ENCODE measurements around the gene SNX21. TPM values are rescaled to one million over a fixed set of nuclear protein-coding genes. Genes with fewer than 3 reads are reported as not detected.

SNX21 gene
- total and polyA plus RNA-seq, 12 donors: 15.4 to 27.0 (median 18.5) TPM

- WGBS, 2 donors: 82% methylated on average over 9 of the region's 9 CpGs
- peak overlapping the region in 9 of 10 donors; percentile 69 to 88 (median 76) for H3K4me3 ChIP-seq
- peak overlapping the region in 8 of 10 donors; percentile 82 to 97 (median 92) for H3K27ac ChIP-seq
- H3K36me3 ChIP-seq: peaks cover 0 to 67% (median 41%) of the 10 kb centered on the region in 9 donors
- peak in 2 of 9 donors; percentile 7 to 18 for TF ChIP-seq CTCF (IDR thresholded peaks at IDR 0.05)
- no peak for DNase-seq
- ATAC-seq: no peak
- no peaks in the 10 kb centered on the region for H3K27me3 ChIP-seq
- intact Hi-C loops (cut with DNase I): loop anchor here in 2 of 10 donors (2.0 to 10.0 kb wide), 3 partner anchors 41 to 75 kb away; no protein-coding TSS in a partner anchor
- peaks cover 10 to 47% (median 30%) of the 10 kb centered on the region in 9 donors for H3K4me1 ChIP-seq
- H3K9me3 ChIP-seq: no peaks in the 10 kb centered on the region
Measured at GRCh38 chr20:45892049-45892825, 58.6 kb downstream of the SNX21 start.

Other genes with a start within 250 kb of the SNX21 start
- gene WFDC10A, start 204.1 kb upstream of the SNX21 start, total RNA-seq: not detected
- gene WFDC10A, start 204.1 kb upstream of the SNX21 start, polyA plus RNA-seq: not detected
- not detected for gene WFDC9, start 202.5 kb upstream of the SNX21 start, total RNA-seq
- not detected for gene WFDC9, start 202.5 kb upstream of the SNX21 start, polyA plus RNA-seq
- not detected for gene WFDC11, start 163.6 kb upstream of the SNX21 start, total RNA-seq
- not detected for gene WFDC11, start 163.6 kb upstream of the SNX21 start, polyA plus RNA-seq
- gene WFDC13, start 131.8 kb upstream of the SNX21 start, total RNA-seq: not detected
- gene WFDC13, start 131.8 kb upstream of the SNX21 start, polyA plus RNA-seq: not detected
- not detected for gene WFDC10B, start 128.8 kb upstream of the SNX21 start, total RNA-seq
- not detected for gene WFDC10B, start 128.8 kb upstream of the SNX21 start, polyA plus RNA-seq
- not detected for gene SPINT4, start 111.5 kb upstream of the SNX21 start, total RNA-seq
- not detected for gene SPINT4, start 111.5 kb upstream of the SNX21 start, polyA plus RNA-seq
- 1 to 10 TPM in 3 of 10 donors, under 1 TPM in 3, not detected in 4; 0.49 to 2.3 (median 0.99) TPM for gene WFDC3, start 41.9 kb upstream of the SNX21 start, total RNA-seq
- gene WFDC3, start 41.9 kb upstream of the SNX21 start, polyA plus RNA-seq: under 1 TPM; 0.44 to 0.75 TPM
- 10 to 100 TPM; 13.8 to 32.2 (median 23.3) TPM for gene DNTTIP1, start 41.8 kb upstream of the SNX21 start, total RNA-seq
- gene DNTTIP1, start 41.8 kb upstream of the SNX21 start, polyA plus RNA-seq: 10 to 100 TPM; 18.4 to 33.5 TPM
- gene UBE2C, start 21.2 kb upstream of the SNX21 start, total RNA-seq: 1 to 10 TPM in 6 of 10 donors, under 1 TPM in 2, not detected in 2; 0.40 to 8.6 (median 1.3) TPM
- under 1 TPM; 0.37 to 0.54 TPM for gene UBE2C, start 21.2 kb upstream of the SNX21 start, polyA plus RNA-seq
- gene TNNC2, start 6.5 kb upstream of the SNX21 start, total RNA-seq: under 1 TPM in 1 of 10 donors, not detected in 9; 0.44 TPM
- gene TNNC2, start 6.5 kb upstream of the SNX21 start, polyA plus RNA-seq: under 1 TPM; 0.59 to 0.88 TPM
- 10 to 100 TPM; 21.3 to 34.1 (median 27.4) TPM for gene ACOT8, start 23.6 kb downstream of the SNX21 start, total RNA-seq
- 10 to 100 TPM; 39.9 to 46.6 TPM for gene ACOT8, start 23.6 kb downstream of the SNX21 start, polyA plus RNA-seq
- 1 to 10 TPM; 1.4 to 2.5 (median 2.0) TPM for gene ZSWIM3, start 23.8 kb downstream of the SNX21 start, total RNA-seq
- gene ZSWIM3, start 23.8 kb downstream of the SNX21 start, polyA plus RNA-seq: 1 to 10 TPM; 1.5 to 1.6 TPM
- gene ZSWIM1, start 47.4 kb downstream of the SNX21 start, total RNA-seq: 10 to 100 TPM in 6 of 10 donors, 1 to 10 TPM in 4; 9.2 to 12.0 (median 10.4) TPM
- gene ZSWIM1, start 47.4 kb downstream of the SNX21 start, polyA plus RNA-seq: 1 to 10 TPM; 3.8 to 4.9 TPM
- 1 to 10 TPM; 1.0 to 3.1 (median 2.0) TPM for gene SPATA25, start 53.8 kb downstream of the SNX21 start, total RNA-seq
- 1 to 10 TPM in 1 of 2 donors, under 1 TPM in 1; 0.65 to 4.3 TPM for gene SPATA25, start 53.8 kb downstream of the SNX21 start, polyA plus RNA-seq
- gene NEURL2, start 57.4 kb downstream of the SNX21 start, total RNA-seq: 10 to 100 TPM in 1 of 10 donors, 1 to 10 TPM in 9; 6.2 to 11.1 (median 8.3) TPM
- gene NEURL2, start 57.4 kb downstream of the SNX21 start, polyA plus RNA-seq: 1 to 10 TPM; 3.3 to 7.2 TPM
- 100 to 1,000 TPM in 8 of 10 donors, 10 to 100 TPM in 2; 75.1 to 173 (median 112) TPM for gene CTSA, start 57.5 kb downstream of the SNX21 start, total RNA-seq
- gene CTSA, start 57.5 kb downstream of the SNX21 start, polyA plus RNA-seq: 10 to 100 TPM; 77.4 to 98.7 TPM
- 100 to 1,000 TPM in 2 of 10 donors, 10 to 100 TPM in 8; 10.7 to 230 (median 32.7) TPM for gene PLTP, start 78.4 kb downstream of the SNX21 start, total RNA-seq
- gene PLTP, start 78.4 kb downstream of the SNX21 start, polyA plus RNA-seq: 10 to 100 TPM; 39.2 to 55.8 TPM
- gene PCIF1, start 100.9 kb downstream of the SNX21 start, total RNA-seq: 10 to 100 TPM; 23.6 to 33.1 (median 27.4) TPM
- gene PCIF1, start 100.9 kb downstream of the SNX21 start, polyA plus RNA-seq: 10 to 100 TPM; 20.8 to 28.8 TPM
- gene ZNF335, start 138.4 kb downstream of the SNX21 start, total RNA-seq: 10 to 100 TPM in 1 of 10 donors, 1 to 10 TPM in 9; 6.1 to 11.6 (median 7.3) TPM
- 10 to 100 TPM in 1 of 2 donors, 1 to 10 TPM in 1; 4.9 to 13.1 TPM for gene ZNF335, start 138.4 kb downstream of the SNX21 start, polyA plus RNA-seq
- 10 to 100 TPM in 1 of 10 donors, 1 to 10 TPM in 1, under 1 TPM in 8; 0.47 to 10.6 (median 0.86) TPM for gene MMP9, start 175.1 kb downstream of the SNX21 start, total RNA-seq
- gene MMP9, start 175.1 kb downstream of the SNX21 start, polyA plus RNA-seq: under 1 TPM; 0.15 to 0.26 TPM
- gene SLC12A5, start 195.4 kb downstream of the SNX21 start, total RNA-seq: 1 to 10 TPM in 1 of 10 donors, under 1 TPM in 2, not detected in 7; 0.28 to 1.3 (median 0.87) TPM
- 1 to 10 TPM in 1 of 2 donors, not detected in 1; 1.2 TPM for gene SLC12A5, start 195.4 kb downstream of the SNX21 start, polyA plus RNA-seq

Data from heart right ventricle (tissue), 16 donors.